ENCODE measurements around the gene MTRF1.

The MTRF1 gene

GRCh38 chr13:41263261-41263971, at the start of gene MTRF1:
TSS of gene MTRF1 (minus strand) at chr13:41263576. CDS start at chr13:41260907, 2,669 bp downstream.
- H3K9me3 ChIP-seq (ENCODE audit: control insufficient read depth in 1 of 2, low read length in 2 of 2): peaks cover 0 to 3% of the 10 kb centered on the region in 2 donors
- peak within 1 kb of the TSS; percentile 82 to 87 for H3K9ac ChIP-seq (ENCODE audit: low read depth in 1 of 2, low read length in 2 of 2)
- peak within 1 kb of the TSS; percentile 42 for H3K27ac ChIP-seq (ENCODE audit: low read depth, low read length)

GRCh38 chr13:41313117-41313516, 49.7 kb upstream of the MTRF1 start:
- Histone ChIP-seq H3K9ac (ENCODE audit: low read depth in 1 of 2, low read length in 2 of 2) (no peak overlapping the region), H3K4me3 (ENCODE audit: low read depth in 1 of 2, low read length in 2 of 2) (no peak overlapping the region), H3K27me3 (ENCODE audit: control insufficient read depth in 1 of 2, insufficient read depth in 2 of 2, low read length in 2 of 2) (no peaks in the 10 kb centered on the region), H3K27ac (ENCODE audit: low read depth, low read length) (no peak overlapping the region), H3K9me3 (ENCODE audit: control insufficient read depth in 1 of 2, low read length in 2 of 2) (no peaks in the 10 kb centered on the region), H3K36me3 (ENCODE audit: control insufficient read depth in 1 of 2, insufficient read depth in 2 of 2, low read length in 2 of 2) (no peaks in the 10 kb centered on the region), H3K4me1 (ENCODE audit: control insufficient read depth in 1 of 2, insufficient read depth in 2 of 2, low read length in 2 of 2) (peaks cover 20 to 21% of the 10 kb centered on the region in 2 donors)

More at GRCh38 chr13:41263261-41263971, at the start of gene MTRF1:
- Histone ChIP-seq H3K36me3 (ENCODE audit: control insufficient read depth in 1 of 2, insufficient read depth in 2 of 2, low read length in 2 of 2) (peaks cover 4 to 13% of the 10 kb centered on the region in 2 donors), H3K4me1 (ENCODE audit: control insufficient read depth in 1 of 2, insufficient read depth in 2 of 2, low read length in 2 of 2) (peaks cover 5% of the 10 kb centered on the region in 2 donors), H3K4me3 (ENCODE audit: low read depth in 1 of 2, low read length in 2 of 2) (peak within 1 kb of the TSS; percentile 96 to 99), H3K27me3 (ENCODE audit: control insufficient read depth in 1 of 2, insufficient read depth in 2 of 2, low read length in 2 of 2) (no peaks in the 10 kb centered on the region)

- H3K36me3 ChIP-seq (ENCODE audit: control insufficient read depth in 1 of 2, insufficient read depth in 2 of 2, low read length in 2 of 2): no peaks in the 10 kb centered on the region
- peak overlapping the region; percentile 91 to 96 for H3K4me3 ChIP-seq (ENCODE audit: low read depth in 1 of 2, low read length in 2 of 2)
- no peaks in the 10 kb centered on the region for H3K9me3 ChIP-seq (ENCODE audit: control insufficient read depth in 1 of 2, low read length in 2 of 2)
- H3K27me3 ChIP-seq (ENCODE audit: control insufficient read depth in 1 of 2, insufficient read depth in 2 of 2, low read length in 2 of 2): no peaks in the 10 kb centered on the region
- H3K4me1 ChIP-seq (ENCODE audit: control insufficient read depth in 1 of 2, insufficient read depth in 2 of 2, low read length in 2 of 2): peaks cover 20 to 21% of the 10 kb centered on the region in 2 donors
- H3K9ac ChIP-seq (ENCODE audit: low read depth in 1 of 2, low read length in 2 of 2): peak overlapping the region; percentile 85 to 96
- H3K27ac ChIP-seq (ENCODE audit: low read depth, low read length): peak overlapping the region; percentile 85
These were observed 48.8 kb upstream of the MTRF1 start for GRCh38 chr13:41312176-41312500.

- Histone ChIP-seq H3K4me1 (ENCODE audit: control insufficient read depth in 1 of 2, insufficient read depth in 2 of 2, low read length in 2 of 2) (peaks cover 20 to 21% of the 10 kb centered on the region in 2 donors), H3K9ac (ENCODE audit: low read depth in 1 of 2, low read length in 2 of 2) (peak overlapping the region; percentile 85 to 96), H3K36me3 (ENCODE audit: control insufficient read depth in 1 of 2, insufficient read depth in 2 of 2, low read length in 2 of 2) (no peaks in the 10 kb centered on the region), H3K9me3 (ENCODE audit: control insufficient read depth in 1 of 2, low read length in 2 of 2) (no peaks in the 10 kb centered on the region), H3K4me3 (ENCODE audit: low read depth in 1 of 2, low read length in 2 of 2) (peak overlapping the region; percentile 91 to 96), H3K27ac (ENCODE audit: low read depth, low read length) (peak overlapping the region; percentile 85), H3K27me3 (ENCODE audit: control insufficient read depth in 1 of 2, insufficient read depth in 2 of 2, low read length in 2 of 2) (no peaks in the 10 kb centered on the region)
These were observed 48.2 kb upstream of the MTRF1 start for GRCh38 chr13:41311406-41312175.

- H3K9ac ChIP-seq (ENCODE audit: low read depth in 1 of 2, low read length in 2 of 2): peak within 1 kb of the TSS; percentile 85 to 96
- no peaks in the 10 kb centered on the region for H3K27me3 ChIP-seq (ENCODE audit: control insufficient read depth in 1 of 2, insufficient read depth in 2 of 2, low read length in 2 of 2)
- peak within 1 kb of the TSS; percentile 85 for H3K27ac ChIP-seq (ENCODE audit: low read depth, low read length)
- peak within 1 kb of the TSS; percentile 91 to 96 for H3K4me3 ChIP-seq (ENCODE audit: low read depth in 1 of 2, low read length in 2 of 2)
- peaks cover 20 to 21% of the 10 kb centered on the region in 2 donors for H3K4me1 ChIP-seq (ENCODE audit: control insufficient read depth in 1 of 2, insufficient read depth in 2 of 2, low read length in 2 of 2)
- no peaks in the 10 kb centered on the region for H3K36me3 ChIP-seq (ENCODE audit: control insufficient read depth in 1 of 2, insufficient read depth in 2 of 2, low read length in 2 of 2)
- no peaks in the 10 kb centered on the region for H3K9me3 ChIP-seq (ENCODE audit: control insufficient read depth in 1 of 2, low read length in 2 of 2)
These were observed 47.6 kb upstream of the MTRF1 start, which contains the start of gene NAA16 for GRCh38 chr13:41310963-41311405. TSS of gene NAA16 (plus strand) at chr13:41311267. CDS start at chr13:41311529, 262 bp downstream.

GRCh38 chr13:41307884-41308640, 44.7 kb upstream of the MTRF1 start:
- Histone ChIP-seq H3K9ac (ENCODE audit: low read depth in 1 of 2, low read length in 2 of 2) (no peak overlapping the region), H3K4me3 (ENCODE audit: low read depth in 1 of 2, low read length in 2 of 2) (no peak overlapping the region), H3K27me3 (ENCODE audit: control insufficient read depth in 1 of 2, insufficient read depth in 2 of 2, low read length in 2 of 2) (no peaks in the 10 kb centered on the region), H3K27ac (ENCODE audit: low read depth, low read length) (no peak overlapping the region), H3K4me1 (ENCODE audit: control insufficient read depth in 1 of 2, insufficient read depth in 2 of 2, low read length in 2 of 2) (peaks cover 2 to 3% of the 10 kb centered on the region in 2 donors), H3K36me3 (ENCODE audit: control insufficient read depth in 1 of 2, insufficient read depth in 2 of 2, low read length in 2 of 2) (no peaks in the 10 kb centered on the region), H3K9me3 (ENCODE audit: control insufficient read depth in 1 of 2, low read length in 2 of 2) (no peaks in the 10 kb centered on the region)

GRCh38 chr13:41306271-41307145, 43.1 kb upstream of the MTRF1 start:
- Histone ChIP-seq H3K4me1 (ENCODE audit: control insufficient read depth in 1 of 2, insufficient read depth in 2 of 2, low read length in 2 of 2) (peaks cover 0 to 3% of the 10 kb centered on the region in 2 donors), H3K36me3 (ENCODE audit: control insufficient read depth in 1 of 2, insufficient read depth in 2 of 2, low read length in 2 of 2) (no peaks in the 10 kb centered on the region), H3K9ac (ENCODE audit: low read depth in 1 of 2, low read length in 2 of 2) (no peak overlapping the region), H3K27ac (ENCODE audit: low read depth, low read length) (no peak overlapping the region), H3K4me3 (ENCODE audit: low read depth in 1 of 2, low read length in 2 of 2) (no peak overlapping the region), H3K27me3 (ENCODE audit: control insufficient read depth in 1 of 2, insufficient read depth in 2 of 2, low read length in 2 of 2) (no peaks in the 10 kb centered on the region), H3K9me3 (ENCODE audit: control insufficient read depth in 1 of 2, low read length in 2 of 2) (no peaks in the 10 kb centered on the region)

- Histone ChIP-seq H3K36me3 (ENCODE audit: control insufficient read depth in 1 of 2, insufficient read depth in 2 of 2, low read length in 2 of 2) (no peaks in the 10 kb centered on the region), H3K27ac (ENCODE audit: low read depth, low read length) (no peak overlapping the region), H3K4me3 (ENCODE audit: low read depth in 1 of 2, low read length in 2 of 2) (no peak overlapping the region)
These were observed 41.2 kb upstream of the MTRF1 start for GRCh38 chr13:41304551-41304950.

GRCh38 chr13:41302743-41303142, 39.4 kb upstream of the MTRF1 start:
- no peaks in the 10 kb centered on the region for H3K4me1 ChIP-seq (ENCODE audit: control insufficient read depth in 1 of 2, insufficient read depth in 2 of 2, low read length in 2 of 2)
- no peak overlapping the region for H3K9ac ChIP-seq (ENCODE audit: low read depth in 1 of 2, low read length in 2 of 2)
- no peaks in the 10 kb centered on the region for H3K27me3 ChIP-seq (ENCODE audit: control insufficient read depth in 1 of 2, insufficient read depth in 2 of 2, low read length in 2 of 2)
- H3K36me3 ChIP-seq (ENCODE audit: control insufficient read depth in 1 of 2, insufficient read depth in 2 of 2, low read length in 2 of 2): no peaks in the 10 kb centered on the region
- H3K27ac ChIP-seq (ENCODE audit: low read depth, low read length): no peak overlapping the region
- H3K4me3 ChIP-seq (ENCODE audit: low read depth in 1 of 2, low read length in 2 of 2): no peak overlapping the region
- H3K9me3 ChIP-seq (ENCODE audit: control insufficient read depth in 1 of 2, low read length in 2 of 2): no peaks in the 10 kb centered on the region

More at GRCh38 chr13:41304551-41304950, 41.2 kb upstream of the MTRF1 start:
- Histone ChIP-seq H3K4me1 (ENCODE audit: control insufficient read depth in 1 of 2, insufficient read depth in 2 of 2, low read length in 2 of 2) (no peaks in the 10 kb centered on the region), H3K9ac (ENCODE audit: low read depth in 1 of 2, low read length in 2 of 2) (no peak overlapping the region), H3K27me3 (ENCODE audit: control insufficient read depth in 1 of 2, insufficient read depth in 2 of 2, low read length in 2 of 2) (no peaks in the 10 kb centered on the region), H3K9me3 (ENCODE audit: control insufficient read depth in 1 of 2, low read length in 2 of 2) (no peaks in the 10 kb centered on the region)
